HG03571 (cell line): Measurements from ENCODE around the gene CLCN1.
"Not testable (repeated sequence)": the region's sequence is repeated elsewhere in the genome, so short reads cannot be mapped to it uniquely, and the experiment has no call there.

Experiments used
- ATAC-seq: cut with Tn5 transposase; IDR thresholded peaks from one replicate; pipeline ENCODE4 v1.9.1; 2021; ENCODE audit not compliant: unreplicated experiment

Gene CLCN1

DNA sequence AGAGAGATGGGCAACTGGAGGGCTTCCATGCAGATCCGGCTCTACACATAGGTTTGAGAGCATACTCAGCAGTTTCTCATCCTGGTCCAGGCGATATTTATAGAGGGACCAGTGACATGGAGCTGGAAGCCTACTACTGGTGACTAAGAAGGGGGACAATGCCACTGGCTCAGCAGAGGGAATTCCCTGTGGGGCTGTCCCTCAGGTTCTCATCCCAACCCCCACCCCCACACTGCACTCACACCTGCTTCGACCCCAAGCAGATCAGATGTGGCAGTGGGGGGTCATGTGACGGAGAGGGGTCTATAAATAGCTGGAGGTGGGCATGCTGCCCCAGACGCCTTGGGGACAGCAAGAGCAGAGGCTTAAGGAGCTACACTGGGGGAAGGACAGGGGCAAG lies at the start of gene CLCN1:
TSS of gene CLCN1 (plus strand) at position 336 of the 400 bp plus-strand sequence. CDS start 102 bp downstream, outside the sequence.
- no peak for ATAC-seq

DNA sequence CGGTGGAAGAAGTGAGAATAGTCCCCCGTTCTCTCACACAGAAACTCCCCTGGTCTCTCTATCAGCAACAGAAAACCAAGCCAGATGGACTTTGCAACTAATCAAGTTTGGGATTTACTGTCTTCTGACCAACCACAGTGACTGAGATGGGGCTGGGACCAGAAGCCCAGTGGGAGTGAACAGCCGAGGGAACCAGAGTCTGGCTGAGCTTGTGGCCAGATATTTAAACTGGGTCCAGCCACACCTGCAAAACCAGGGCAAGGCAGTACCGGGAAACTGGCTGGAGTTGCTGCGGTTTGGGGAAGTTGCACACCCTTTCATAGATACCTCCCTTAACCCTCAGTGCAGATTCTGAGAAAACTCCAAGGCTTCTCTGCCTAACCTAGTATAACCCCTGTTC lies 46.7 kb upstream of the CLCN1 start:
- no peak for ATAC-seq

DNA sequence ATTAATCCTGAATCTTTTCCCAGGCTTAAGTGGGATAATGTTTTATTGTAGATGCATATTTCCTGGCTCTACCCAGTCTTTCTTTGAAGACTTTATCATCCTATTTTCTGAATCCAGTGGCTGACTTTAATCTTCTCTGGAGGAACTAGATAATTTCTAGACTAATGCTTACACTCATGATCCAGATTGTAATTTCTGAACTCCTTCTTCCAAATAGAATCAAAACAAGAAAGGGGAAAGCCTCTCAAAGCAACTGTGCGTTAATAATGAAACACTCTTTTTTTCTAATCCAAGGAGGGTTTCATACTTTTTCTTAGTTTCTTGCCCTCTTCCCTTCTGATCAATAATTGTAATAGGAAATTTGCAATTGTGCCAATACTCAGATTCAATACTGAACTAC lies 44.7 kb upstream of the CLCN1 start:
- ATAC-seq = no peak

DNA sequence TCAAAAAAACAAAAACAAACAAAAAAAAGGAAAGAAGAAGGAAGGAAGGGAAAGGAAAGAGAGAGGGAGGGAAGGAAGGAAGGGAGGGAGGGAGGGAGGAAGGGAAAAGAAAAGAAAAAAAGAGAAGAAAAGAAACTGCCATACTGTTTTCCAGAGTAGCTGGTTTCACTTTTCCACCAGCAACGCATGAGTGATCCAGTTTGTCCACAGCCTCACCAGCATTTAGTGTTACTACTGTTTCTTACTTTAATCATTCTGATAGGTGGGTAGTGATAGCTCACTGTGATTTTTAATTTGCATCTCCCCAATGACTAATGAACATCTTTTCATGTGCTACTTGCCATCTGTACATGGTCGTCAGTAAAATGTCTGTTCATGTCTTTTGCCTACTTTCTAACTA lies 43.0 kb upstream of the CLCN1 start:
- no peak for ATAC-seq

DNA sequence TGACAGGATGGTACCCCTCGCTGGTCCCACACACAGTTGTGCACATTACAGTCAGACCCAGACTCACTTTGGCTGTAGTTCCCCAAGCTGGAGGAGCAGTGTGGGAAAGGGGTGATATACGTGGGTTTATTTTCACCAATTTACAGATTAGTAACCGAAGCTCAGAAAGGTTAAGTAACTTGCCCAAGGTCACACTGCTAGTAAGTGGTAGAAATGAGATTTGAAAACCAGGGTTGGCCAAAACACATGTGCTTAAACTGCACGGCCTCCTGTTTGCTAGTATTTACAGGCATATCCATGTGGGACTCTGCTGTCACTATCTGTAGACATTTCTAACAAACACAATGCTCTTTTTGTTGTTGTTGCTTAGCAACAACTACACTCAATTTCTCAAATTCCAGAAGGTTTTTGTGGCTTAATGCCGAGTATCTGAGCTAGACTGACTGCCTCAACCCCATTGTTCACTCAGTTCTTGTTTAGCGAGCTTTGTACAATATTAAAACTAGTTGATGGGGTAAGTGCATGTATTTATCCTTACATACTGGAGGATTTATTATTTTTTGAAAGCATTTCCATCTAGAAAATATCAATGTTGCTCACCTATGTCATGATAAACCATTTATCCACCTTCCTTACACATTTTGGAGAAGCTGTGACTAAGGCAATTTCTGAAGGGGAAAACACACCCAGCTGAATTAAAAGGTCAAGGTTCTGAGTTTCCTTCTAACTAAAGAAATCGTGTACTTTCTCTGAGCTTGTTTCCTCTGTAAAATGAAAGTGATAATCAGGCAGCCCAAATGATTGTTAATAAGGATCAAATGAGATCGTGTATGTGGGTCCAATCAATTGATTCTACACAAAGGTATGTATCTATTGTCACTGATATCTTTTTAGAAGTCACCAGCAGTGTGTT lies 36.5 kb upstream of the CLCN1 start:
- ATAC-seq = no peak

DNA sequence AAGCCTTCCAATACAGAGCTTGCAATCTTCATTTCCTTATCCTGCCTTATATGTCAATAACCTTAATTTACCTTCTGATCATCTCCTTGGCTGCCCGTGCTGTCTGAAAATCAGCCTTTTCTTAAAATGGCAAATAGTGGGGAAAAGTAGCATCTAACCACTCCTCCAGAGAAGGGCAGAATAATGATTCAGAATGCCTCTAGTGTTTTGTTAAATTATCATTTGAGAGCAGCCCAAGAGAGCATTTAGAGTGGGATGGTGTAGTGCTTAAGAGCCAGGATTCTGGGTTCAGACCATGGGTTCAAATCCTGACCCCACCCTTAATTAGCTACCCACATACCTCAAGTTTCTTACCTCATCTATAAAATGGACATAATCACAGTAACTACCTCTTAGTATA lies 35.8 kb upstream of the CLCN1 start:
- no peak for ATAC-seq

DNA sequence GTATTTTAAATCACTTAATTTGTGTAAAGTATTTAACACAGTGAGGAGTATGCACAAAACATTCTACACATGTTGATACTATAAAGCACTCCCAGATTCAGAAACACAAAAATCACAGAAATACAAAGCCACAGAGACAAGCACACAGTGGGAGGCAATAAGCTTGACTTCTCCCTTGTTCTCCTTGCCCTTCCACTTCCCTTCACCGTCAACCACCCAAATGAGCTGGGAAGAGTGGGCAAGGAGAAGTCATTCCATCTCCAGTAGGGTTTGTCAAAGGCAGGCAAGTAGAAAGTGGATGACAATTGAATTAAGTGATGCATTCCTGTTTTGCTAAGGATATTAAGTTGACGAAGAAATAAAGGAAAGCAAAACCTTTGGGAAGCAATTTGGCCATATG lies 35.3 kb upstream of the CLCN1 start:
- ATAC-seq = no peak

DNA sequence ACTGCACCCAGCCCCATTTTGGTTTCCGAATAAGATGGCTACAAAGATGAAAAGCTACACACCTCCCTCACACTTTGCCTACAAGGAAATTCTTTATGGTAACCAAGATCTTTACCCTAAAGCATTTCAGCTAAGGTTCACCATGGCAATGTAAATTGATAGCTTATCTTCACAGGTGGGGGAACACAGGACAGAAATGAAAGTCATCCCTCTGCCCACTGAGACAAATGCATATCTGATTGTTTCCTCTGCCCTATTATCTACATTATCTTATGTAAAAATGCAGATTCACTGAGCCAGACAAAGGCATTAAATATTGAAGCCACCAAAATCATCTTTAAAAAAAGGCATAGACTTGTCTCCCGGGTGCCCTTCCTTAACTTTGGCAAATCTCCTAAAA lies 34.4 kb upstream of the CLCN1 start:
- no peak for ATAC-seq

DNA sequence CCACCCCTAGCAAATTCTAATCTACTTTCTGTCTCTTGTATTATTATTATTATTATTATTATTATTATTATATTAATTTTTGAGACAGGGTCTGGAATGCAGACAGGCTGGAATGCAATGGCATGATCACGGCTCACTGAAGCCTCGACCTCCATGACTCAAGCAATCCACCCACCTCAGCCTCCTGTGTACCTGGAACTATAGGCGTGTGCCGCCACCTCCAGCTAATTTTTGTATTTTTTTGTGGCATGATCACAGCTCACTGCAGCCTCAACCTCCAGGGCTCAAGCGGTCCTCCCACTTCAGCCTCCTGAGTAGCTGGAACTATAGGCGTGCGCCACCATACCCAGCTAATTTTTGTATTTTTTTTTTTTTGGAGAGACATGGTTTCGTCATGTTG lies 33.8 kb upstream of the CLCN1 start:
- no peak for ATAC-seq

DNA sequence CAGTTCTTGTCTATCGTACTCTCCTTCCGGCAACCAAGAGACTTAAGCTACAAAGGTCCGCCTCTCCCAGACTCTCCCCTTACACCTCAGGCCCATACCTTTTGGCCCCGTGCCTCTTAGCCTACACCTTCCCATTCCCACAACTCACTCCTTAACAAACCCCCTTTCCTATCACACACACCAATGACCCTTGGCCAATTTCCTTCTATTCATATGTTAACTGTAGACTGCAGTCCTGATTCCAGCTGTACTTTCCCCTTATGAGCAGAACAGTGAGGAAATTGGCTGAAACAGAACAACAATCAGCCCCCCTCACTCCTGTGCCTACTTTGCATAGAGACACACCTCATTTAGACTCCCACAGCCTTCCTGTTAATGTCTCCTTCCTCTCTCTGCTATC lies 32.5 kb upstream of the CLCN1 start:
- no peak for ATAC-seq

DNA sequence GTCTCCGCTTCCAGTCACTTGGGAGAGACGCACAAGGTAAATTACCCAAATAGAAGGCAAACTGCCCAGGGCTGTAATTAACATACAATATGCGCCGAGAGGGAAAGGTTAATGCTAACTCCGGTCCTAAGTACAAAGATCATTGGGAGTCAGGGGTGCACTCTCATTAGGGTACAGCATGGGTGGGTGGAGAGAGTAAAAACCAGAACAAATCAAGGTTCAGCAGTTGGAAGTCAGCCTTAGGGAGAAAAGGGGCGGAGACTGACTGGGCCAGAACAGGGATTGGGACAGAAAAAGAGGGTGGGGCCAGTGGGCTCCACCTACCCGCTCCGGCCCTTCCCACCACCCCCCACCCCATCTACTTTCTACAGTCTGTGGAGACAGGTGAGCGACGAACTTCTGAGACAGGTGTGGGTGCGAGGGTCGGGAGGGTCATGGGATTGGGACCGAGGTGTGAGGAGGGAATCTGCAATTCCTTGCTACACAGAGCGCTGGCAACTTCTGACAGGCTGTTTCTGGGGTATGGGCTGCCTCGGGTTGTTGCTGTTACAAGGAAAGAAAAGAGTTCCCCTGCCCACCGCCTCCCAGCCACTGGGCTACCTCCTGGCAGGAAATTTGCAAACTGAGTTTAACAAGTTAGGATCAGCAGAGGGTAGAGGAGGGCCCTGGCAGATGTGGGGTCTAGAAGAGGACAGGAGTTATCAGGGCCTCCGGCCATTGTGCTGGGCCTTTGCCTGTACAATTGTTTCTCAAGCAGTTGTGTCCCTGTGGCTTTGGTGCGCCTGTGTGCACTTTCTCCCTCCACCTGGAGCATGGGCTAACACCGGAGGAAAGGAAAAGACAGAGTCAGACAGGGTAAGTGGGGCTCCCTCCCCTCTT lies 31.1 kb upstream of the CLCN1 start, which contains the start of gene TMEM139:
TSS of gene TMEM139 (plus strand) at position 368 of the 879 bp plus-strand sequence. CDS start 1,000 bp downstream, outside the sequence.
- no peak for ATAC-seq

DNA sequence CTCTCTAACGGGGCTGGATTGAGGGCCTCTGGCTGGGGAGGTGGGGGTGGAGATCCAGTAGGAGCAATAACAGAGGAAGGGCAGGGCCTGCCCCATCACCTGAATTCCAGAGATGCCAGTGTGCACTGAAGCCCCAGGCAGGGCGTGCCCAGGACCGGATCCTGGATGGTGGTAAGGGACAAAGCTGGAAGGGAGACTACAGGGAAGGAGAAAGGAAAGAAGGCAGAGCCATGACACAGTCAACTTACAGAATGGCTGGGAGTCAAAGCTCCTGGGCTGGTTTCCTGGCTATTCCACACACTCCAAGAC lies 30.5 kb upstream of the CLCN1 start:
- no peak for ATAC-seq

DNA sequence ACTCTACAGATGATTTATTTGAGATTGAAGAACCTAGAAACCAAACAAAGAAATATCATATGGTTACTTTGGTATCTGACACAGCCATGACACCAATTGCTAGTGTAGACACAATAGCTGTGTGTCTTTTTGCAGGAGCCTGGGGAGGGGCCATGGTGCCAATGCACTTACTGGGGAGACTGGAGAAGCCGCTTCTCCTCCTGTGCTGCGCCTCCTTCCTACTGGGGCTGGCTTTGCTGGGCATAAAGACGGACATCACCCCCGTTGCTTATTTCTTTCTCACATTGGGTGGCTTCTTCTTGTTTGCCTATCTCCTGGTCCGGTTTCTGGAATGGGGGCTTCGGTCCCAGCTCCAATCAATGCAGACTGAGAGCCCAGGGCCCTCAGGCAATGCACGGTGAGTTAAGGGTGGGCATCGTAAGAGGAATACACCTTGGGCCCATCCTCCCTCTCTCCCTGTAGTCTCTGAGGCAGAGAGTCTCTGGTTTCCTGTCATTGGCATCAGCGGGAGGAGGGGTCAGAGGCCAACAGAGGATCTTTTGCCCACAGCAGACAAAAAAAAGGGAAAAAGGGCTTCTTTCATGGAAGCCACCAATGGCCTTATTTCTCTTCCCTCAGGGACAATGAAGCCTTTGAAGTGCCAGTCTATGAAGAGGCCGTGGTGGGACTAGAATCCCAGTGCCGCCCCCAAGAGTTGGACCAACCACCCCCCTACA lies 29.9 kb upstream of the CLCN1 start:
- ATAC-seq = no peak

DNA sequence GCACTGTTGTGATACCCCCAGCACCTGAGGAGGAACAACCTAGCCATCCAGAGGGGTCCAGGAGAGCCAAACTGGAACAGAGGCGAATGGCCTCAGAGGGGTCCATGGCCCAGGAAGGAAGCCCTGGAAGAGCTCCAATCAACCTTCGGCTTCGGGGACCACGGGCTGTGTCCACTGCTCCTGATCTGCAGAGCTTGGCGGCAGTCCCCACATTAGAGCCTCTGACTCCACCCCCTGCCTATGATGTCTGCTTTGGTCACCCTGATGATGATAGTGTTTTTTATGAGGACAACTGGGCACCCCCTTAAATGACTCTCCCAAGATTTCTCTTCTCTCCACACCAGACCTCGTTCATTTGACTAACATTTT lies 29.4 kb upstream of the CLCN1 start:
- no peak for ATAC-seq

DNA sequence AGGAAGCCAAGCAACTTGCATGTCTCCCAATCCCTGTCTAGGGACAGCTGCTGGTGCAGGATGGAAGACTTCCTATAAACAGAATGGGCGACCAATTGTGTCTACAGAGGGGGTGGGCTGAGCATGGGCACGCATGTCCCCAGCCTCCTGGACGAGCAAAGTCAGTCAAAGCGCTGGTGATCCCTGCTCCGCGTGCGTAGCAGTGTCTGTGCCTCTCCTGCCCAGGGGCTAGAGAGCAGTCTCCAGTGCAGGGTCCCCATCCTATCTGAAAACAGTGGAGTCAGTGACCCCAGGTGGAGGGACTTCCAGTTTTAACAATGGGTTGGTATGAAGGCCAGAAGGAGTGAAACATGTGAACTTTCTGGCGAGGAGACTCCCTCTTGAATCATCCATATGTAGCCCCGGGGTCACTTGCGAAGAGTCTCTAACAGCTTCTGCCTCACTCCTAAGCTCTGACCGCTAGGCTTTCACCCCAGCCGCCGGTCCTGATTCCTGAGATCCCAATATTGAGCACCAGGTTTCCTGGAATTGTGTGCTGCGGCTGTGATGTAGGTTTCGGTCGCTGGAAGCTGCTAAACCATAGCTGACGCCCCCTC lies 28.5 kb upstream of the CLCN1 start:
- ATAC-seq = no peak

DNA sequence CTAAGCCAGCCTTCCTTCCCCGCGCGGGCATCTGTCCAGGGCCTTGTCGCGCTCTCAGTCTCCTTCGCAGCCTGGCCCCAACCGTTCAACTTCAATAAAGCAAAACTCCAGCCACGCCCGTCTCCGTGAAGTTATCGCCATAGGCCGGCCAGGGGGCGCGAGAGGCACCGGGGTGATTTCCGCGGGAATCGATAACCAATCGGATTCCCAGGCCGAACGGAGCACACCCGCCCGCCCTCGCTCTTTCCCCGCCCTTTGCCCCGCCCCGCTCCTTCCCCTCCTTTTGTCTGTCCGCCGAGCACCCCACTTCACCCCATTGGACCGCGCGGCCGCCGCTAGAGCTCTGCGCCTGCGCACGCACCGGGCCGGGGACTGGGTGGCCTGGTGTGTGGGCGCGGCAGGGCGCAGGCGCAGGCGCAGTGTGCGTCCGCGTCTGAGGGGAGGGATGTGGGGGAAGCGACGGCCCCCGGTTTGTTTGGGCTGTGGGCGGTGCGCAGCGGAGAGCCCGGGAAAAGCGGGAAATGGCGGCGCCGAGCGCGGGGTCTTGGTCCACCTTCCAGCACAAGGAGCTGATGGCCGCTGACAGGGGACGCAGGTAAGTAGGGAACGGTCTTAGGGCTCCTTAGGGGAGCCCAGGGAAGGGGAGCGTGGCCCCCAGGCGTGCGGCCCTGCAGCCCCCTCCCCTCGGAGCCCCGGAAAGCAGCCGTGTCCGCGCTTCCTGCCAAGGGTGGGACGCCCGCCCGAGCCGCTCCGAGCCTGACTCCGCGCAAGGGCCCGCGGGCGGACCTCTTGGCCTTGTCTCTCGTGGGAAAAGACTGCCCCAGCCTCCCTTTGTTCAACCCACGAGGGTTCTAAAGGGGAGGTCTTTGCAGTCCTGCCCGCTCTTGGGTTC lies 27.7 kb upstream of the CLCN1 start, which contains the start of gene CASP2:
TSS of gene CASP2 (plus strand) at position 417 of the 892 bp plus-strand sequence. CDS start at position 522, 105 bp downstream.
- peak; percentile 90 for ATAC-seq

DNA sequence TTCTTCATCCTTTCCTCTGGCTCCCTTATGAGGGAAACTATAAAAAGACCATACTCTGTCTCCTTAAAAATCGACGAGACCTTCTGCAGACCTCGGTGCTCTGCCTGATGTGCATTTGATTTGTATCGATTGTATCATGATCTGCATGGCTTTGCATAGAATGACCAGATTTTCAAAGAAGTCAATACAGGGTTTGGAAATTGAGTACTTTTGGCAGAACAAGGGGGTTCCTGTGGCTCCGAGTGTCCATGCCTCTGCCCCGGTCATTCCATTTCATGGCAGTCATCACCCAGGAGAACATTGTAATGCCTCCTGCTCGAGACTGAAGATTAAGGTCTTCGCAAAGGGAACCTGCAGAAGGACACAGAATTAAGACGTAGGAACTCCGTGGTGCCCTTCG lies 27.1 kb upstream of the CLCN1 start:
- ATAC-seq = no peak

DNA sequence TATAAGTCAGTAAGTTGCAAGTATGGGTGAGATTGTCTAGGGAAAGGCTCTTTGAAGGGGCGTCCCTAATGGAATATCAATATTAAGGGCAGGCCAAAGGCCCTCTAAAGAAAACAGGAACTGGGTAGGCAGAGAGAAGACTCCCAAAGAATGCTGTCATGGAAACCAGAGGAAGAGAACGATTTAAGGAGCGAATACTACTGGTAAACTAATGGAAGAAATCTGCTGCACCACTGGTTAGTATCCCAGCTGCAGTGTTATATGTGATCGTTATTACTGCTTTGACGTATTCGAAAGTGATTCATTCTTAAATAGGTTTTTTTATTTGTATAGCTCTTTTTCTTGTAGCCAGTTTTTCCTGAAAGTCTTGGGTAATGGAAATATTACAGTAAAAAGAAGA lies 26.5 kb upstream of the CLCN1 start:
- no peak for ATAC-seq

DNA sequence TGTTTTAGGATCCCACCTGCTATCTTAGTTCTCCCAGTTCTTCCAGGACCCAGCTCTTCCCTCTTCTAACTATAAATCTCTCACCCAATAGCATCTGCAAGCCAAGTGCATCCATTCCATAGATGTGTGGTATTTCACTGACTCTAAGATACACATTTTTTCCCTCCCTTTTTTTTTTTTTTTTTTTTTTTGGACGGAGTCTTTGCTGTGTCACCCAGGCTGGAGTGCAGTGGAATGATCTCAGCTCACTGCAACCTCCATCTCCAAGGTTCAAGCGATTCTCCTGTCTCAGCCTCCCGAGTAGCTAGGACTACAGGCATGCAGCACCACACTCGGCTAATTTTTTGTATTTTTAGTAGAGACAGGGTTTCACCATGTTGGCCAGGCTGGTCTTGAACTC lies 26.0 kb upstream of the CLCN1 start:
- ATAC-seq = not testable (repeated sequence)

DNA sequence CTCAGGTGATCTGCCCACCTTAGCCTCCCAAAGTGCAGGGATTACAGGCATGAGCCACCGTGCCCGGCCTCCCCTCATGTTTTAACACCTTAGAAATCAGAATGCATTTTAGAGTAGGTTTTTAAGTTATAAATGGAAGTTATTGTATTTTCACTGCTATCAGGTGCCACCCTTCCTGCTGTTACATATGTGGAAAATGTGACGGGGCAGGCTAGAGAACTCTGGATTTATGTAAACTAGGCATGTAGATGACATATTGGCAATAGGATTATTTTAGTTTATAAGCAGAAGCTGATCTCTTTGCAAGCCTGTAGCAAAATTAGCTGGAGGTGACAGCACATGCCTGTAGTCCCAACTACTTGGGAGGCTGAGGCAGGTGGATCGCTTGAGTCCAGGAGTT lies 25.6 kb upstream of the CLCN1 start:
- no peak for ATAC-seq
